H9 (cell line): ENCODE results near the gene SH3GL2. TPM values are rescaled to one million over a fixed set of nuclear protein-coding genes. Genes with fewer than 3 reads are reported as not detected.

Source experiments
- DNase-seq: peaks from one replicate; pipeline ENCODE4 v3.0.0-alpha.2; 2017
- H2AFZ ChIP-seq: one replicate; pipeline ENCODE4 v1.6.1; 2013; ENCODE audit warnings: mild to moderate bottlenecking, low read length, control low read depth, moderate library complexity
- H2AK5ac ChIP-seq: 2 replicates; pipeline ENCODE4 v1.6.1; 2013; ENCODE audit warnings: low read length, control low read depth, mixed read lengths; ENCODE audit not compliant: insufficient read length
- H2BK120ac ChIP-seq: one replicate; pipeline ENCODE4 v1.6.1; 2013; ENCODE audit warnings: low read depth, mild to moderate bottlenecking, low read length, control low read depth, inconsistent platforms; ENCODE audit not compliant: poor library complexity, severe bottlenecking
- H2BK12ac ChIP-seq: 2 replicates; pipeline ENCODE4 v1.6.1; 2013; ENCODE audit warnings: low read length, control low read depth, mixed read lengths, low read depth; ENCODE audit not compliant: insufficient read length
- H2BK15ac ChIP-seq: 2 replicates; pipeline ENCODE4 v1.6.1; 2013; ENCODE audit warnings: low read depth, low read length, control low read depth
- H2BK20ac ChIP-seq: one replicate; pipeline ENCODE4 v1.6.1; 2013; ENCODE audit warnings: low read depth, mild to moderate bottlenecking, low read length, control low read depth, inconsistent platforms; ENCODE audit not compliant: poor library complexity, severe bottlenecking
- H2BK5ac ChIP-seq: 2 replicates; pipeline ENCODE4 v1.6.1; 2013; ENCODE audit warnings: low read length, control low read depth, mixed read lengths; ENCODE audit not compliant: insufficient read length
- H3K14ac ChIP-seq: 2 replicates; pipeline ENCODE4 v1.6.1; 2013; ENCODE audit warnings: low read length, control low read depth; ENCODE audit not compliant: insufficient read depth
- H3K18ac ChIP-seq: 2 replicates; pipeline ENCODE4 v1.6.1; 2013; ENCODE audit warnings: low read depth, mild to moderate bottlenecking, mixed read lengths, low read length, control low read depth; ENCODE audit not compliant: insufficient read length
- H3K23ac ChIP-seq: 2 replicates; pipeline ENCODE4 v1.6.1; 2013; ENCODE audit warnings: low read length, control low read depth, mixed read lengths, low read depth; ENCODE audit not compliant: insufficient read length
- H3K23me2 ChIP-seq: 2 replicates; pipeline ENCODE4 v1.6.1; 2013; ENCODE audit warnings: low read depth, mild to moderate bottlenecking, mixed read lengths, low read length, control low read depth; ENCODE audit not compliant: insufficient read length, poor library complexity, severe bottlenecking
- H3K27ac ChIP-seq: 2 replicates; pipeline ENCODE4 v1.5.1; 2013; ENCODE audit warnings: low read length, control low read depth, mixed read lengths, low read depth; ENCODE audit not compliant: insufficient read length
- H3K27me3 ChIP-seq: 2 replicates; pipeline ENCODE4 v1.6.1; 2013; ENCODE audit warnings: low read length, control low read depth, inconsistent platforms; ENCODE audit not compliant: insufficient read depth
- H3K4ac ChIP-seq: 2 replicates; pipeline ENCODE4 v1.6.1; 2013; ENCODE audit warnings: low read depth, mild to moderate bottlenecking, control low read depth, inconsistent platforms, low read length, moderate library complexity
- H3K4me1 ChIP-seq: 2 replicates; pipeline ENCODE4 v1.6.1; 2013; ENCODE audit warnings: low read length, control low read depth, inconsistent platforms; ENCODE audit not compliant: insufficient read depth
- H3K4me2 ChIP-seq: 2 replicates; pipeline ENCODE4 v1.6.1; 2013; ENCODE audit warnings: low read length, control low read depth, mixed read lengths; ENCODE audit not compliant: insufficient read length, insufficient read depth
- H3K56ac ChIP-seq: 2 replicates; pipeline ENCODE4 v1.6.1; 2013; ENCODE audit warnings: low read depth, mild to moderate bottlenecking, mixed read lengths, low read length, control low read depth; ENCODE audit not compliant: insufficient read length
- H3K79me1 ChIP-seq: 2 replicates; pipeline ENCODE4 v1.6.1; 2013; ENCODE audit warnings: low read depth, mild to moderate bottlenecking, moderate library complexity, low read length, control low read depth, inconsistent platforms; ENCODE audit not compliant: insufficient read depth, poor library complexity, severe bottlenecking
- H3K79me2 ChIP-seq: 2 replicates; pipeline ENCODE4 v1.6.1; 2013; ENCODE audit warnings: low read length, control low read depth, inconsistent platforms; ENCODE audit not compliant: insufficient read depth
- H3K9ac ChIP-seq: 2 replicates; pipeline ENCODE4 v1.6.1; 2013; ENCODE audit warnings: low read length, control low read depth, mixed read lengths; ENCODE audit not compliant: insufficient read length; ENCODE audit errors: extremely low read depth
- H3K9me3 ChIP-seq: one replicate; pipeline ENCODE4 v1.6.1; 2013; ENCODE audit warnings: low read depth, low read length, inconsistent platforms; ENCODE audit not compliant: control insufficient read depth
- H3T11ph ChIP-seq: one replicate; pipeline ENCODE4 v1.6.1; 2013; ENCODE audit warnings: mild to moderate bottlenecking, low read length, control low read depth, inconsistent platforms
- H4K20me1 ChIP-seq: one replicate; pipeline ENCODE4 v1.6.1; 2013; ENCODE audit not compliant: control insufficient read depth, insufficient read length, insufficient read depth
- H4K5ac ChIP-seq: 2 replicates; pipeline ENCODE4 v1.6.1; 2013; ENCODE audit warnings: low read depth, mild to moderate bottlenecking, mixed read lengths, low read length, control low read depth; ENCODE audit not compliant: insufficient read length
- H4K8ac ChIP-seq: replicated peaks from 2 replicates; pipeline ENCODE4 v1.6.1; 2013; ENCODE audit warnings: low read length, control low read depth, mixed read lengths, low read depth; ENCODE audit not compliant: insufficient read length
- H4K91ac ChIP-seq: 2 replicates; pipeline ENCODE4 v1.6.1; 2013; ENCODE audit warnings: low read depth, mild to moderate bottlenecking, moderate library complexity, mixed read lengths, low read length, control low read depth; ENCODE audit not compliant: insufficient read length
- H3K27ac Mint-ChIP-seq, 3 experiments: 2 replicates in 2 of 3; 3 replicates in 1 of 3; pipeline ENCODE4 v1.8.0; 2020 to 2021; ENCODE audit warnings: mixed read lengths in 3 of 3, mild to moderate bottlenecking in 1 of 3, moderate library complexity in 1 of 3
- H3K27me3 Mint-ChIP-seq: 2 replicates; pipeline ENCODE4 v1.8.0; 2021; ENCODE audit warnings: low read depth, mild to moderate bottlenecking, moderate library complexity, mixed read lengths
- H3K36me3 Mint-ChIP-seq, 3 experiments: 2 replicates in 2 of 3; 3 replicates in 1 of 3; pipeline ENCODE4 v1.8.0; 2020 to 2021; ENCODE audit warnings: low read depth in 3 of 3, mixed read lengths in 3 of 3; ENCODE audit not compliant: insufficient read depth in 1 of 3
- H3K4me1 Mint-ChIP-seq, 2 experiments: 2 replicates each; pipeline ENCODE4 v1.8.0; 2020; ENCODE audit warnings: mixed read lengths in 2 of 2
- H3K4me3 Mint-ChIP-seq, 2 experiments: 2 replicates in 1 of 2; 3 replicates in 1 of 2; pipeline ENCODE4 v1.8.0; 2020 to 2021; ENCODE audit warnings: mild to moderate bottlenecking in 2 of 2, mixed read lengths in 2 of 2, moderate library complexity in 1 of 2
- H3K9me3 Mint-ChIP-seq, 2 experiments: 2 replicates in 1 of 2; 3 replicates in 1 of 2; pipeline ENCODE4 v1.8.0; 2020; ENCODE audit warnings: mild to moderate bottlenecking in 2 of 2, mixed read lengths in 2 of 2, moderate library complexity in 1 of 2
- WGBS: extraction: QIAGEN DNeasy Blood & Tissue Kit; methylation state at CpG from one replicate; pipeline ENCODE4 v1.1.7; 2013; ENCODE audit warnings: missing lambda C conversion rate, low lambda C conversion rate, mixed read lengths; ENCODE audit not compliant: insufficient read length; ENCODE audit errors: extremely low coverage; 5-methylcytosine and 5-hydroxymethylcytosine counted together
- total RNA-seq: library from RNA; stranded (reverse); gene quantifications from 2 replicates; pipeline ENCODE4 v1.2.1, GENCODE V29; 2021
- TF ChIP-seq, protein P1 (sequence below): fragments of 200-600 bp; sonication (generic); conservative IDR thresholded peaks from 3 replicates; pipeline ENCODE4 v1.8.0; 2021; ENCODE audit warnings: antibody characterized with exemption, mild to moderate bottlenecking

The SH3GL2 gene
- total RNA-seq, 1 experiment from 2014 or later: 6.5 TPM

DNA sequence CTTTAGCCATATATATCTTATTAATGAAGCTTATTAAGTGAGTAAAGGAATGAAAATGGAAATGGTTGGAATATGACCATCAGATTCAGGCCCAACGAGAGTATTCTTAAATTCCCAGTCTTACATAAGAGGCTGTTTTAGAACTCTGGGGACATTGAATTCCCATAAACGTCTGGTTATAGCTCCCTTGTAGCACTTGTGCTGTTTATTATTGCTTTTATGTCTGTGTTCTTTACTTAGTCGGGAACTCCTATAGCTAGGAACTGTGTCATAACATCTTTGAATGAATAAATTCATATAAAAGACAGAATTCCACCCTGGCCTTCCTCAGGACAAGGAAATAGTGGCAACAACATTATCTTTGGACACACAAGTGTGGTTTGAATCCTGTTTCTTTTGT, 58.4 kb downstream of the SH3GL2 start:
- Histone ChIP-seq H3K4ac (no peak overlapping the region), H3K23ac (no peak overlapping the region), H3K27me3 (no peaks in the 10 kb centered on the region), H2AK5ac (no peak overlapping the region), H3K4me1 (no peaks in the 10 kb centered on the region), H3K9me3 (no peaks in the 10 kb centered on the region), H4K20me1 (no peaks in the 10 kb centered on the region), H3K56ac (no peak overlapping the region), H4K5ac (no peak overlapping the region), H3K9ac (no peak overlapping the region), H3K14ac (no peak overlapping the region), H4K91ac (no peak overlapping the region), H2BK120ac (no peak overlapping the region), H3K4me2 (no peak overlapping the region), H3K23me2 (no peaks in the 10 kb centered on the region), H2BK20ac (no peak overlapping the region), H3K79me2 (no peaks in the 10 kb centered on the region), H3T11ph (no peak overlapping the region), H3K79me1 (no peaks in the 10 kb centered on the region), H3K18ac (no peak overlapping the region), H2AFZ (no peak overlapping the region), H3K27ac (no peak overlapping the region), H2BK12ac (no peak overlapping the region), H2BK15ac (no peak overlapping the region), H4K8ac (no peak overlapping the region), H2BK5ac (no peak overlapping the region)
- H3K4me3 Mint-ChIP-seq: no peak overlapping the region
- no peak overlapping the region for H3K27ac Mint-ChIP-seq
- H3K36me3 Mint-ChIP-seq: no peaks in the 10 kb centered on the region
- no peaks in the 10 kb centered on the region for H3K4me1 Mint-ChIP-seq
- no peaks in the 10 kb centered on the region; the same call in 1 of the 2 replicates for H3K27me3 Mint-ChIP-seq
- TF ChIP-seq, protein P1, sequence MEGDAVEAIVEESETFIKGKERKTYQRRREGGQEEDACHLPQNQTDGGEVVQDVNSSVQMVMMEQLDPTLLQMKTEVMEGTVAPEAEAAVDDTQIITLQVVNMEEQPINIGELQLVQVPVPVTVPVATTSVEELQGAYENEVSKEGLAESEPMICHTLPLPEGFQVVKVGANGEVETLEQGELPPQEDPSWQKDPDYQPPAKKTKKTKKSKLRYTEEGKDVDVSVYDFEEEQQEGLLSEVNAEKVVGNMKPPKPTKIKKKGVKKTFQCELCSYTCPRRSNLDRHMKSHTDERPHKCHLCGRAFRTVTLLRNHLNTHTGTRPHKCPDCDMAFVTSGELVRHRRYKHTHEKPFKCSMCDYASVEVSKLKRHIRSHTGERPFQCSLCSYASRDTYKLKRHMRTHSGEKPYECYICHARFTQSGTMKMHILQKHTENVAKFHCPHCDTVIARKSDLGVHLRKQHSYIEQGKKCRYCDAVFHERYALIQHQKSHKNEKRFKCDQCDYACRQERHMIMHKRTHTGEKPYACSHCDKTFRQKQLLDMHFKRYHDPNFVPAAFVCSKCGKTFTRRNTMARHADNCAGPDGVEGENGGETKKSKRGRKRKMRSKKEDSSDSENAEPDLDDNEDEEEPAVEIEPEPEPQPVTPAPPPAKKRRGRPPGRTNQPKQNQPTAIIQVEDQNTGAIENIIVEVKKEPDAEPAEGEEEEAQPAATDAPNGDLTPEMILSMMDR: no peak
- H3K9me3 Mint-ChIP-seq: no peaks in the 10 kb centered on the region
- no CpG with 5 or more reads among the region's 3 CpGs for WGBS
- DNase-seq: no peak
